Testis (tissue), 3 donors: Measurements from ENCODE around the gene NCKAP5. TPM values are rescaled to one million over a fixed set of nuclear protein-coding genes. Genes with fewer than 3 reads are reported as not detected.

Experiments used
- DNase-seq: peaks from one replicate; pipeline ENCODE4 v3.0.0-alpha.2; 2019
- H3K27ac ChIP-seq, 2 donors: fragments of 200-600 bp; sonication (generic); one replicate each; pipeline ENCODE4 v1.5.1; 2019
- H3K27me3 ChIP-seq: fragments of 200-600 bp; sonication (generic); one replicate; pipeline ENCODE4 v1.5.1; 2019
- H3K36me3 ChIP-seq: fragments of 200-600 bp; sonication (generic); one replicate; pipeline ENCODE4 v1.5.1; 2017; ENCODE audit warnings: low read depth; ENCODE audit errors: missing control alignments
- H3K4me1 ChIP-seq: fragments of 200-600 bp; sonication (generic); one replicate; pipeline ENCODE4 v1.5.1; 2019
- H3K4me3 ChIP-seq, 2 donors: fragments of 200-600 bp; sonication (generic); one replicate each; pipeline ENCODE4 v1.5.1; 2017 to 2019
- H3K9me3 ChIP-seq: fragments of 200-600 bp; sonication (generic); one replicate; pipeline ENCODE4 v1.5.1; 2017
- POLR2A ChIP-seq: fragments of 450-650 bp; IDR thresholded peaks from one replicate; pipeline ENCODE4 v1.6.1; 2017; ENCODE audit warnings: antibody characterized with exemption, mild to moderate bottlenecking, moderate library complexity
- WGBS, 2 donors: methylation state at CpG; one replicate each; pipeline ENCODE4 v1.1.5; 2018; 5-methylcytosine and 5-hydroxymethylcytosine counted together
- intact Hi-C: fragments of 100-400 bp; cut with DNase I; formaldehyde crosslinking; loops from one replicate; pipeline ENCODE4 v1.15.1; 2023; ENCODE audit warnings: low total_unique reads
- polyA plus RNA-seq: library from polyadenylated mRNA; stranded (reverse); fragments of 350-450 nt; fragmentation: Illumina TruSeq; extraction: RNeasy Lipid Tissue Mini Kit (QIAGEN cat#74804); gene quantifications from one replicate; pipeline ENCODE4 v1.2.3, GENCODE V29; 2014; ENCODE audit warnings: low read depth, low replicate concordance; ENCODE audit not compliant: insufficient read depth
- total RNA-seq, 2 donors: library from RNA; depleted of rRNA; stranded (reverse); fragments of >200 nt; gene quantifications; one replicate each; pipeline ENCODE4 v1.2.3, GENCODE V29; 2016
- TF ChIP-seq, protein P1 (sequence below), 3 experiments: fragments of 450-650 bp in 2 of 3; fragments of 200-600 bp in 1 of 3; sonication (generic) in 1 of 3; IDR thresholded peaks; one replicate each; pipeline ENCODE4 v1.5.1; 2016 to 2019; ENCODE audit warnings: antibody characterized with exemption in 3 of 3, mild to moderate bottlenecking in 2 of 3, moderate library complexity in 1 of 3

NCKAP5 gene
- total and polyA plus RNA-seq, 3 donors from 2014 or later: 3.0 to 7.6 (median 6.3) TPM

DNA sequence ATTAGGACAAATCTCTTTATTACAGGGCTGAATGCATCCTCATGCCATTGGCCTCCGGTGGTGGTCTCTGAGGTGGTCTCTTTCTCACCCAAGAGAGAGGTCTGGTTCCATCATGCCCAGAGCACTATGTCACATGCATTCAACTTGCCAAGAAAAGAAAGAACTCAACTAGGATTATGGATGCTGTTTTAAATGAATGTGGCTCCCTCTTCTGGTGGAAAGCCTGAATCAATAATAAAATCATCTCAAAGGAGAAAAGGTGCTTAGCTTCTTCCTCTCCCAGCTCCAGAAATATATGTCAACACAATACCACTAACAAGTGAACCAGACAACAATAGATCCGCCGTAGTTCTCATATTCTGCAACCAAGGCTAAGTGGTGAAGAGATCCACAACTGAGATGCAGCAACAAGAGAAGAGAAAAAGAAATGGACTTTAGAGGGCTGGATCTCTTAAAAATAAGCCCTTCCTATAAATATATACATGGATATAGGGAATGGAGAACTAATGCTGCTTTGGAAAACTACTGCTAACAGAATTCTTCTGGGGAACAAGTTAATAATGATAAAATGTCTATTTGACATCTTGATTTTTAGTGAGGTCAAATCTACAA lies 396.8 kb downstream of the NCKAP5 start:
- no peaks in the 10 kb centered on the region for H3K36me3 ChIP-seq
- H3K9me3 ChIP-seq: no peaks in the 10 kb centered on the region
- DNase-seq: no peak
- intact Hi-C loops: no loop called here
- H3K4me1 ChIP-seq: no peaks in the 10 kb centered on the region
- H3K27me3 ChIP-seq: no peaks in the 10 kb centered on the region
- H3K4me3 ChIP-seq: no peak overlapping the region
- no peak overlapping the region for H3K27ac ChIP-seq
- WGBS, 2 donors: 48 to 57% methylated on average over 3 of the region's 3 CpGs
- no peak for TF ChIP-seq POLR2A
- TF ChIP-seq, protein P1, sequence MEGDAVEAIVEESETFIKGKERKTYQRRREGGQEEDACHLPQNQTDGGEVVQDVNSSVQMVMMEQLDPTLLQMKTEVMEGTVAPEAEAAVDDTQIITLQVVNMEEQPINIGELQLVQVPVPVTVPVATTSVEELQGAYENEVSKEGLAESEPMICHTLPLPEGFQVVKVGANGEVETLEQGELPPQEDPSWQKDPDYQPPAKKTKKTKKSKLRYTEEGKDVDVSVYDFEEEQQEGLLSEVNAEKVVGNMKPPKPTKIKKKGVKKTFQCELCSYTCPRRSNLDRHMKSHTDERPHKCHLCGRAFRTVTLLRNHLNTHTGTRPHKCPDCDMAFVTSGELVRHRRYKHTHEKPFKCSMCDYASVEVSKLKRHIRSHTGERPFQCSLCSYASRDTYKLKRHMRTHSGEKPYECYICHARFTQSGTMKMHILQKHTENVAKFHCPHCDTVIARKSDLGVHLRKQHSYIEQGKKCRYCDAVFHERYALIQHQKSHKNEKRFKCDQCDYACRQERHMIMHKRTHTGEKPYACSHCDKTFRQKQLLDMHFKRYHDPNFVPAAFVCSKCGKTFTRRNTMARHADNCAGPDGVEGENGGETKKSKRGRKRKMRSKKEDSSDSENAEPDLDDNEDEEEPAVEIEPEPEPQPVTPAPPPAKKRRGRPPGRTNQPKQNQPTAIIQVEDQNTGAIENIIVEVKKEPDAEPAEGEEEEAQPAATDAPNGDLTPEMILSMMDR (IDR thresholded peaks at IDR 0.05): peak; percentile 17 to 54 (median 53)

DNA sequence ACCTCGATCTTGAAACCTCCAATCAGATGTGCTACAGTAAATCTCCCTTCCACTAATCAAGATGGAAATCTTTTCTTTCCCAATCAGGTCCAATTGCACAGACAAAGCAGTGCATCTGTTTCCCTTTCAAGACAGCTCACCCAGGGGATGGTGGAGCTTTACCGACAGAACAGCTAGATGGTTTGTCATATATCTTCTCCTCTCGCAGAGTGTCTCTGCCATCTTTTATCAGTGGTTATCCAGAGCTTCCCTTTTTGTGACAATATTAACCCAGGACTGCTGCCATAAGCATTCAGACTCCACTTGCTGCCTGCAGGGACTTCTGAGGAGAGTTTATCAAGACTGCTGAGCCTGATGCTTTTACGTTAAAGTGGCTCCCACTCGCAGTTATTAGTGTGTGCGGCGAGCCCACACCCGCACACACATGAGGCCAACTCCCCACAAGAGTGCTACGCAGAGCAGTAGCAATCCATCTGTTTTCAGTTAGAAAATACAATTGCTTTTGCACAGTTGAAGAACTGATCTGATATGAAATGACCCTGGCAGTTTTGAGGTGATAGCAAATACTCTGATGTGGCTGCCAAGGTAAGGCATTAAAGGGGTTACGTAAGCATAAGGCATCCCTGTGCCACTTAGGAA lies 398.9 kb downstream of the NCKAP5 start:
- no peak for DNase-seq
- Histone ChIP-seq H3K36me3 (no peaks in the 10 kb centered on the region), H3K4me1 (no peaks in the 10 kb centered on the region), H3K4me3 (no peak overlapping the region), H3K9me3 (no peaks in the 10 kb centered on the region), H3K27ac (no peak overlapping the region), H3K27me3 (no peaks in the 10 kb centered on the region)
- no peak for TF ChIP-seq POLR2A
- TF ChIP-seq, protein P1 (IDR thresholded peaks at IDR 0.05): no peak
- intact Hi-C loops: no loop called here
- 78 to 79% methylated on average over 10 of the region's 10 CpGs for WGBS, 2 donors

DNA sequence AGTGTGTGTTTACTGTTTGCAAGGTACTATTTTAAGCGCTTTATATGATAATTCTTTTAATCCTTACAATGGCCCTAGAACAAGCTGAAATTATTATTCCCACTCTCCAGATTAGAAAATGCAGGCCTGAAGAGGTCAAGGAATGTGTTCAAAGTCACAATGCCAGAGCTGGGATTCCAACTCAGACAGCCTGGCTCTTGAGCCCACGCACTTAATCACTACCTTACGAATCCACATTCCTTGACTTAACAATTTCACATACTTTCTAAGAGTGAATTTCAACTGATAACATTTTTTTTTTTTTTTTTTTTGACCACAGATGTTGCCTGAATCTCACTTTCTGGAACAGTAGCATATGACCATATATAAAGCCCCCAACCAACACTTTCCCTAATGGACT lies 400.3 kb downstream of the NCKAP5 start:
- intact Hi-C loops: no loop called here
- Histone ChIP-seq H3K27me3 (no peaks in the 10 kb centered on the region), H3K4me3 (no peak overlapping the region), H3K4me1 (no peaks in the 10 kb centered on the region), H3K27ac (no peak overlapping the region), H3K36me3 (no peaks in the 10 kb centered on the region), H3K9me3 (no peaks in the 10 kb centered on the region)
- whole genome bisulfite sequencing, 2 donors: 87 to 91% methylated on average over 3 of the region's 3 CpGs
- TF ChIP-seq, protein P1 (IDR thresholded peaks at IDR 0.05): no peak
- TF ChIP-seq POLR2A: no peak
- no peak for DNase-seq

DNA sequence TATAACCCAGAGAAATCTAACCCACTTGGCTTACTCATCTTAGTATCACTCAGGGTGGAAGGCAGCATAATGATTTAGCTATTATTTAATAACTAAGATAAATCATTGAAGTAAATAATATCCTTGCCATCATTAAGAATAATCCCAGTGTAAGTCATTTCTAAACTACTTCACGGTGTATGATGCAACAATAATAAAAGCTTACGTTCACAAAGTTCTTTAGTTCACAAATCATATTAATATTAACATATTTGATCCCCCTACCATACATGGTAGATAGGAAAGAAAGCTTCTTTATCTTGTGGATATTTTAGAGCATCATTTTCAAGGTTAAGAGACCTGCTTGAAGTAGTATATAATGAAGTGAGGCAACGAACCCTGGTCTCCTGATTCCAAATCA lies 401.0 kb downstream of the NCKAP5 start:
- Histone ChIP-seq H3K4me3 (no peak overlapping the region), H3K36me3 (no peaks in the 10 kb centered on the region), H3K9me3 (no peaks in the 10 kb centered on the region), H3K27me3 (no peaks in the 10 kb centered on the region), H3K27ac (no peak overlapping the region), H3K4me1 (no peaks in the 10 kb centered on the region)
- WGBS, 2 donors: 91 to 92% methylated on average over 3 of the region's 3 CpGs
- TF ChIP-seq, protein P1 (IDR thresholded peaks at IDR 0.05): no peak
- TF ChIP-seq POLR2A: no peak
- no peak for DNase-seq
- intact Hi-C loops: no loop called here

DNA sequence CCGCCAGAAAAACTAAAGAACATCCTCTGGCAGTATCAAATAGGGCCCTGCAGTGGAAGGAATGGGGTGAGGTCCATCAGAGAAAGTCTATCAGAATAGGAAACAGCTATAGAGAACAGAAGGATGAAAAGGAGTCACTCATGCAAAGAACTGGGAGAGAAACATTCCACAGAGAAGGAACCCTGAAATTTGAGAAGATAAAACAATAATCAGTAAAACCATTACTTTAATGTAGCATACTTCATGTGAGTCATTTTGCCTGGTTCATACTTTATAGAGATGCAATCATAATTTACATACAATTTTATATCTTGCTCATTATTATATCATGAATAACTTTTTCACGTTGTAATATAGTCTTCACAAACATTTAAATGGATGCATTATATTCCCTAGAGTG lies 402.2 kb downstream of the NCKAP5 start:
- Histone ChIP-seq H3K27ac (no peak overlapping the region), H3K4me1 (no peaks in the 10 kb centered on the region), H3K36me3 (no peaks in the 10 kb centered on the region), H3K9me3 (no peaks in the 10 kb centered on the region), H3K27me3 (no peaks in the 10 kb centered on the region), H3K4me3 (no peak overlapping the region)
- no peak for DNase-seq
- WGBS, 2 donors: 79 to 82% methylated on average over 2 of the region's 2 CpGs
- TF ChIP-seq POLR2A: no peak
- TF ChIP-seq, protein P1 (IDR thresholded peaks at IDR 0.05): no peak
- intact Hi-C loops: no loop called here
